ENCODE measurements around the gene SGIP1. TPM values are rescaled to one million over a fixed set of nuclear protein-coding genes. Genes with fewer than 3 reads are reported as not detected.
A peak's percentile ranks its signal among the peaks of the same experiment; 100 is the strongest.
"Not testable (repeated sequence)": the region's sequence is repeated elsewhere in the genome, so short reads cannot be mapped to it uniquely, and the experiment has no call there.

SGIP1 gene
- total RNA-seq, 1 experiment from 2014 or later, result not detected

- BruUV-seq (replicated peaks), result no TSS peak
- H3K9ac ChIP-seq (ENCODE audit: low read length), result no peak overlapping the region
- H3K79me2 ChIP-seq (ENCODE audit: low read length), result no peaks in the 10 kb centered on the region
- H3K36me3 ChIP-seq (ENCODE audit: low read depth, low read length), result no peaks in the 10 kb centered on the region
- H3F3A ChIP-seq (ENCODE audit: low read length, unreplicated experiment), result no peaks in the 10 kb centered on the region
- no peaks in the 10 kb centered on the region for H4K20me1 ChIP-seq (ENCODE audit: low read length)
- H3K9me3 ChIP-seq (ENCODE audit: low read length), result no peaks in the 10 kb centered on the region
- H3K4me2 ChIP-seq (ENCODE audit: low read length), result no peak overlapping the region
- no peaks in the 10 kb centered on the region for H3K4me1 ChIP-seq (ENCODE audit: insufficient read depth, low read length)
- ChIA-PET CTCF (interaction anchor here (0.6 kb wide), 1 partner anchor 400 kb away, joined by 3 read pairs; no protein-coding TSS in a partner anchor), POLR2A (ENCODE audit: unreplicated experiment) (interaction anchor here (0.6 kb wide), 1 partner anchor 277 kb away, joined by 5 read pairs; no protein-coding TSS in a partner anchor)
- no peak overlapping the region for H2AFZ ChIP-seq (ENCODE audit: low read length)
- peak; percentile 78 for DNase-seq
- H3K9me2 ChIP-seq (replicated peaks; ENCODE audit: low read length), result no peaks in the 10 kb centered on the region
- H3K4me3 ChIP-seq (ENCODE audit: low read length), result no peak overlapping the region
- intact Hi-C loops (cut with micrococcal nuclease), result loop anchor here (5.0 to 10.0 kb wide), 4 partner anchors 201 to 761 kb away; no protein-coding TSS in a partner anchor
- peak; percentile 49 for ATAC-seq
- TF ChIP-seq EZH2phosphoT487 (IDR thresholded peaks at IDR 0.05; ENCODE audit: borderline replicate concordance, low read length) (no peak), EZH2 (IDR thresholded peaks at IDR 0.05; ENCODE audit: low read length, unreplicated experiment) (no peak)
- TF ChIP-seq, protein P1, sequence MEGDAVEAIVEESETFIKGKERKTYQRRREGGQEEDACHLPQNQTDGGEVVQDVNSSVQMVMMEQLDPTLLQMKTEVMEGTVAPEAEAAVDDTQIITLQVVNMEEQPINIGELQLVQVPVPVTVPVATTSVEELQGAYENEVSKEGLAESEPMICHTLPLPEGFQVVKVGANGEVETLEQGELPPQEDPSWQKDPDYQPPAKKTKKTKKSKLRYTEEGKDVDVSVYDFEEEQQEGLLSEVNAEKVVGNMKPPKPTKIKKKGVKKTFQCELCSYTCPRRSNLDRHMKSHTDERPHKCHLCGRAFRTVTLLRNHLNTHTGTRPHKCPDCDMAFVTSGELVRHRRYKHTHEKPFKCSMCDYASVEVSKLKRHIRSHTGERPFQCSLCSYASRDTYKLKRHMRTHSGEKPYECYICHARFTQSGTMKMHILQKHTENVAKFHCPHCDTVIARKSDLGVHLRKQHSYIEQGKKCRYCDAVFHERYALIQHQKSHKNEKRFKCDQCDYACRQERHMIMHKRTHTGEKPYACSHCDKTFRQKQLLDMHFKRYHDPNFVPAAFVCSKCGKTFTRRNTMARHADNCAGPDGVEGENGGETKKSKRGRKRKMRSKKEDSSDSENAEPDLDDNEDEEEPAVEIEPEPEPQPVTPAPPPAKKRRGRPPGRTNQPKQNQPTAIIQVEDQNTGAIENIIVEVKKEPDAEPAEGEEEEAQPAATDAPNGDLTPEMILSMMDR (conservative IDR thresholded peaks at IDR 0.05; ENCODE audit: low read depth, low read length), result peak; percentile 96
- H3K27ac ChIP-seq (ENCODE audit: low read length), result no peak overlapping the region
- H3K27me3 ChIP-seq (ENCODE audit: low read length), result peaks cover 47% of the 10 kb centered on the region
These were observed 192.1 kb downstream of the SGIP1 start for GRCh38 chr1:66725885-66726665.

- no peak for DNase-seq
- H3K4me1 ChIP-seq (ENCODE audit: insufficient read depth, low read length), result peaks cover 9% of the 10 kb centered on the region
- intact Hi-C loops (cut with micrococcal nuclease), result loop anchor here (5.0 to 10.0 kb wide), 4 partner anchors 203 to 763 kb away; no protein-coding TSS in a partner anchor
- H3K36me3 ChIP-seq (ENCODE audit: low read depth, low read length), result no peaks in the 10 kb centered on the region
- ChIA-PET POLR2A (ENCODE audit: unreplicated experiment) (no interaction called here), CTCF (no interaction called here)
- TF ChIP-seq, protein P1 (conservative IDR thresholded peaks at IDR 0.05; ENCODE audit: low read depth, low read length), result no peak
- TF ChIP-seq EZH2 (IDR thresholded peaks at IDR 0.05; ENCODE audit: low read length, unreplicated experiment) (no peak), EZH2phosphoT487 (IDR thresholded peaks at IDR 0.05; ENCODE audit: borderline replicate concordance, low read length) (no peak)
- no peaks in the 10 kb centered on the region for H4K20me1 ChIP-seq (ENCODE audit: low read length)
- peaks cover 27% of the 10 kb centered on the region for H3K27me3 ChIP-seq (ENCODE audit: low read length)
- no peaks in the 10 kb centered on the region for H3F3A ChIP-seq (ENCODE audit: low read length, unreplicated experiment)
- H3K9me3 ChIP-seq (ENCODE audit: low read length), result no peaks in the 10 kb centered on the region
- H3K4me2 ChIP-seq (ENCODE audit: low read length), result no peak overlapping the region
- ATAC-seq, result no peak
- H2AFZ ChIP-seq (ENCODE audit: low read length), result no peak overlapping the region
- H3K9ac ChIP-seq (ENCODE audit: low read length), result no peak overlapping the region
- no TSS peak for BruUV-seq (replicated peaks)
- no peak overlapping the region for H3K27ac ChIP-seq (ENCODE audit: low read length)
- no peaks in the 10 kb centered on the region for H3K9me2 ChIP-seq (replicated peaks; ENCODE audit: low read length)
- H3K4me3 ChIP-seq (ENCODE audit: low read length), result no peak overlapping the region
- H3K79me2 ChIP-seq (ENCODE audit: low read length), result no peaks in the 10 kb centered on the region
These were observed 194.1 kb downstream of the SGIP1 start for GRCh38 chr1:66728021-66728420.

- DNase-seq; POLR2A ChIA-PET (ENCODE audit: unreplicated experiment); H3K9me2 ChIP-seq (replicated peaks; ENCODE audit: low read length); BruUV-seq (replicated peaks); H3K4me3 ChIP-seq (ENCODE audit: low read length); H3K36me3 ChIP-seq (ENCODE audit: low read depth, low read length); H3F3A ChIP-seq (ENCODE audit: low read length, unreplicated experiment); H3K4me2 ChIP-seq (ENCODE audit: low read length); H3K79me2 ChIP-seq (ENCODE audit: low read length); H3K9me3 ChIP-seq (ENCODE audit: low read length); H3K27ac ChIP-seq (ENCODE audit: low read length); H2AFZ ChIP-seq (ENCODE audit: low read length); CTCF ChIA-PET; ATAC-seq; H4K20me1 ChIP-seq (ENCODE audit: low read length); H3K9ac ChIP-seq (ENCODE audit: low read length): not testable (repeated sequence)
- Histone ChIP-seq H3K4me1 (ENCODE audit: insufficient read depth, low read length) (peaks cover 16% of the 10 kb centered on the region), H3K27me3 (ENCODE audit: low read length) (peaks cover 21% of the 10 kb centered on the region)
- intact Hi-C loops (cut with micrococcal nuclease), result loop anchor here (5.0 to 10.0 kb wide), 4 partner anchors 204 to 764 kb away; no protein-coding TSS in a partner anchor
These were observed 194.8 kb downstream of the SGIP1 start for GRCh38 chr1:66728716-66729115.

Measured in PC-3 (cell line).